ENCODE data around the gene HCRTR2. TPM values are rescaled to one million over a fixed set of nuclear protein-coding genes. Genes with fewer than 3 reads are reported as not detected.
"Not testable (repeated sequence)": the region's sequence is repeated elsewhere in the genome, so short reads cannot be mapped to it uniquely, and the experiment has no call there.

HCRTR2 gene
- polyA plus RNA-seq, 1 experiment: not detected

DNA sequence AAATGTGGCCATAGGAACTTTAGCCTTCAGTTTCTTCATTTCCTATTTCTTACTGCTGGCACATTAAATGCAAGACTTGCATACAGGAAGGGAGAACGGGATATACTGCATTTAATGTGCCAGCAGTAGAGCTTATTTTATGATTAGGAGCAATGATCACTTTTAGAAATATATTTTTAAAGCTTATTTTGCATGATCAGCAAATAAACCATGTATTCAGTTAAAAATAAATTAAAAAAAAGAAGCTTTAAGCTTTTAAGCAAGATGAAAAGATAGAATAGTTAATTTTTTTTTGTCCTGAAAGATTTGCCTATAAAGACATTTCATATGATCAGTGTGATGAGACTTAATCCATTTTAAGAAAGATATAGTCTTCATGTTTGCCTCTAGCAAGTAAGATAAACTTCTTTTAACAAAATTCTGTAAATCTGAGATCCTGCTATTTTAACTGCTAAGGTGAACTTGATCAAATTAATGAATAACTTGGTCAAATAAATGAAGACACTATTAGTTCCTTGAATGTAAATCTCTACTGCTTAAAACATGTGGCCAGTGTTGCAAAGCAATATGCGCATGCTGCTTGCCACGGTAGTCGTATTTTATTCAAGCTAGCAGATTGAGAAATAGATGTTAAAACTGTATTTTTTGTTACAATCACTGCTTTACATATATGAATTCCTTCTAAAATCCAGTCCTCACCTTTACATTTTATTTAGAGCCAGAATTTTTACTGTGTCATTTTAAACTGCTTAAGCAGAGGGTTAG lies 36.2 kb upstream of the HCRTR2 start:
- ChIA-PET POLR2A (no interaction called here), CTCF (interaction anchor here (0.7 kb wide), 1 partner anchor 440 kb away, joined by 3 read pairs; no protein-coding TSS in a partner anchor)
- TF ChIP-seq, protein P1, sequence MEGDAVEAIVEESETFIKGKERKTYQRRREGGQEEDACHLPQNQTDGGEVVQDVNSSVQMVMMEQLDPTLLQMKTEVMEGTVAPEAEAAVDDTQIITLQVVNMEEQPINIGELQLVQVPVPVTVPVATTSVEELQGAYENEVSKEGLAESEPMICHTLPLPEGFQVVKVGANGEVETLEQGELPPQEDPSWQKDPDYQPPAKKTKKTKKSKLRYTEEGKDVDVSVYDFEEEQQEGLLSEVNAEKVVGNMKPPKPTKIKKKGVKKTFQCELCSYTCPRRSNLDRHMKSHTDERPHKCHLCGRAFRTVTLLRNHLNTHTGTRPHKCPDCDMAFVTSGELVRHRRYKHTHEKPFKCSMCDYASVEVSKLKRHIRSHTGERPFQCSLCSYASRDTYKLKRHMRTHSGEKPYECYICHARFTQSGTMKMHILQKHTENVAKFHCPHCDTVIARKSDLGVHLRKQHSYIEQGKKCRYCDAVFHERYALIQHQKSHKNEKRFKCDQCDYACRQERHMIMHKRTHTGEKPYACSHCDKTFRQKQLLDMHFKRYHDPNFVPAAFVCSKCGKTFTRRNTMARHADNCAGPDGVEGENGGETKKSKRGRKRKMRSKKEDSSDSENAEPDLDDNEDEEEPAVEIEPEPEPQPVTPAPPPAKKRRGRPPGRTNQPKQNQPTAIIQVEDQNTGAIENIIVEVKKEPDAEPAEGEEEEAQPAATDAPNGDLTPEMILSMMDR (IDR thresholded peaks at IDR 0.05; ENCODE audit: low read depth, low read length): no peak
- Histone ChIP-seq H3K27me3 (ENCODE audit: control insufficient read depth, insufficient read depth, low read length) (no peaks in the 10 kb centered on the region), H3K4me3 (ENCODE audit: low read depth, low read length) (no peak overlapping the region), H3K9me3 (ENCODE audit: control insufficient read depth, insufficient read depth, low read length) (no peaks in the 10 kb centered on the region), H3K27ac (ENCODE audit: low read depth, low read length) (no peak overlapping the region)
- no peak for DNase-seq (ENCODE audit: low read depth, low spot score)

DNA sequence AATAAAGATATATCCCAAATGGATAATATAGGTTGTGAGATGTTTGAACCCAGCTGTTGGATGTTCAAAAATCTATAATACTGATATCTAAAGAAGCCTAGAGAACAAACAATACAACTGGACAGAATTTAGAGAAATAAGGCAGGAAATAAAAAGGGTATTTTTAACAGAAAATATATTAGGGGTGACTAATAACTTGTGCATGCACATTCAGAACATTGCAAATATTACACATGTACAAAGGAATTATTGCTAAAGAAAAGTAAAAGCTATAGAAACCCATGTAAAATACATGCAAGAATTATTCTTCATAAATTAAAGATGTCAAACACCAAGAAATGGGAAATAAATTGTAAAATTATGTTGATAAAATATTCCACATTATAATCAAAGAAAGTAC lies 32.7 kb upstream of the HCRTR2 start:
- Histone ChIP-seq H3K27me3 (ENCODE audit: control insufficient read depth, insufficient read depth, low read length) (no peaks in the 10 kb centered on the region), H3K9me3 (ENCODE audit: control insufficient read depth, insufficient read depth, low read length) (no peaks in the 10 kb centered on the region), H3K27ac (ENCODE audit: low read depth, low read length) (no peak overlapping the region), H3K4me3 (ENCODE audit: low read depth, low read length) (no peak overlapping the region)
- no peak for DNase-seq (ENCODE audit: low read depth, low spot score)
- TF ChIP-seq, protein P1 (IDR thresholded peaks at IDR 0.05; ENCODE audit: low read depth, low read length): no peak
- POLR2A ChIA-PET: no interaction called here
- CTCF ChIA-PET: no interaction called here

DNA sequence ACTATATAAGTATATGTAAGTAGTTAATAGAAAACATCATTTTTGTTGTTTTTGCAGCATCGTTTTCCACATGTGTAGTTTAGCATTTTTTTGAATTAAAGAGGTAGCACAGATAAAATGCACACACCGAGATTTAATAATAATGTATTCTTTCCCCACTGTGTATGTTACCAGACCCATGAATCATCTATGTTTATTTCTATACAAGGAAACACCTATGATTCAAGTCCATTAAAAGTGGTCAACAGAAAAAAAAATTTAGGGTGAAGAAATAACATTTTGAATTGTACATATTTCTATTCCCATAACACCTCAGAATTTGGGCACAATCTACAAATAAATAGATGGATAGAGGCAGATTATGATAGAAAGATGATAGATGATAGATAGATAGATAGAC lies 31.7 kb upstream of the HCRTR2 start:
- CTCF ChIA-PET: no interaction called here

DNA sequence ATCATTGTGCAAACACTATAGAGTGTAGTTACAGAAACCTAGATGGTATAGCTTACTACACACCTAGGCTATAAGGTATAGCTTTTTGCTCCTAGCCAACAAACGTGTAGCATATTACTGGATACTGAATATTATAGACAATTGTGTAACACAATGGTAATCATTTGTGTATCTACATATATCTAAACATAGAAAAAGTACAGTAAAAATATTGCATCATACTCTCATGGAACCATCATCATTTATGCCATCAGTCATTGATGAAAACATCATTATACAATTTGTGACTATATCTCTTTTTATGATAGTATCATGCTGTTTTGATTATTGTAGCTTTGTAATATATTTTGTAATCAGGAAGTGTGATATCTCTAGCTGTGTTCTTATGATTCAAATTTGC lies 21.0 kb upstream of the HCRTR2 start:
- no peak overlapping the region for H3K4me3 ChIP-seq (ENCODE audit: low read depth, low read length)
- ChIA-PET CTCF (no interaction called here), POLR2A (no interaction called here)
- H3K27ac ChIP-seq (ENCODE audit: low read depth, low read length): no peak overlapping the region
- H3K9me3 ChIP-seq (ENCODE audit: control insufficient read depth, insufficient read depth, low read length): no peaks in the 10 kb centered on the region
- TF ChIP-seq, protein P1 (IDR thresholded peaks at IDR 0.05; ENCODE audit: low read depth, low read length): no peak
- no peaks in the 10 kb centered on the region for H3K27me3 ChIP-seq (ENCODE audit: control insufficient read depth, insufficient read depth, low read length)
- no peak for DNase-seq (ENCODE audit: low read depth, low spot score)

More for the DNA sequence above, 31.7 kb upstream of the HCRTR2 start:
- Histone ChIP-seq H3K27ac (ENCODE audit: low read depth, low read length) (no peak overlapping the region), H3K4me3 (ENCODE audit: low read depth, low read length) (no peak overlapping the region), H3K9me3 (ENCODE audit: control insufficient read depth, insufficient read depth, low read length) (no peaks in the 10 kb centered on the region), H3K27me3 (ENCODE audit: control insufficient read depth, insufficient read depth, low read length) (no peaks in the 10 kb centered on the region)
- no peak for DNase-seq (ENCODE audit: low read depth, low spot score)
- TF ChIP-seq, protein P1 (IDR thresholded peaks at IDR 0.05; ENCODE audit: low read depth, low read length): no peak
- POLR2A ChIA-PET: no interaction called here

DNA sequence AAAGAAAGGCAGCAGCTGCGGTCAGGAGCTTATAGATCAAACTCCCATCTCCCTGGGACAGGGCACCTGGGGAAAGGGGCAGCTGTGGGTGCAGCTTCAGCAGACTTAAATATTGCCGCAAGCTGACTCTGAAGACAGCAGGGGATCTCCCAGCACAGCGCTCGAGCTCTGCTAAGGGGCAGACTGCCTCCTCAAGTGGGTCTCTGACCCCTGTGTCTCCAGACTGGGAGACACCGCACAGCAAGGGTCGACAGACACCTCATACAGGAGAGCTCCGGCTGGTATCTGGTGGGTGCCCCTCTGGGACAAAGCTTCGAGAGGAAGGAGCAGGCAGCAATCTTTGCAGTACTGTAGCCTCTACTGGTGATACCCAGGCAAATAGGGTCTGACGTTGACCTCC lies 15.5 kb upstream of the HCRTR2 start:
- H3K27ac ChIP-seq (ENCODE audit: low read depth, low read length); CTCF ChIA-PET; H3K9me3 ChIP-seq (ENCODE audit: control insufficient read depth, insufficient read depth, low read length); POLR2A ChIA-PET; H3K27me3 ChIP-seq (ENCODE audit: control insufficient read depth, insufficient read depth, low read length); DNase-seq (ENCODE audit: low read depth, low spot score); H3K4me3 ChIP-seq (ENCODE audit: low read depth, low read length): not testable (repeated sequence)

Data from AG04450 (cell line).